IMR-90 (cell line): ENCODE results near the gene GSTT2B. TPM values are rescaled to one million over a fixed set of nuclear protein-coding genes. Genes with fewer than 3 reads are reported as not detected.

Experiments used
- ATAC-seq: fragments of 200-7000 bp; cut with Tn5 transposase; 2 replicates; pipeline ENCODE4 v1.9.1; 2020; ENCODE audit warnings: low read depth, mild to moderate bottlenecking, moderate library complexity
- BruUV-seq: library from RNA; stranded (reverse); fragments of 400-500 nt; replicated peaks from 2 replicates; lab custom pipeline; 2021; lab: Mats Ljungman, UMichigan
- CTCF ChIA-PET: fragments of 300-600 bp; formaldehyde crosslinking; extraction: SDS; loops from one replicate; lab custom pipeline; 2021; ENCODE audit warnings: antibody characterized with exemption; lab: Yijun Ruan, JAX
- POLR2A ChIA-PET: fragments of 300-600 bp; sonication (Branson Sonifier 250); formaldehyde crosslinking; loops from one replicate; lab custom pipeline; 2022; ENCODE audit warnings: antibody characterized with exemption; ENCODE audit not compliant: unreplicated experiment; lab: Charles Lee
- DNase-seq: peaks from one replicate; pipeline ENCODE4 v3.0.0; 2013
- H2AFZ ChIP-seq: replicated peaks from 2 replicates; pipeline ENCODE3; 2013; ENCODE audit warnings: low read length, mild to moderate bottlenecking; ENCODE audit not compliant: poor library complexity
- H2AK5ac ChIP-seq: 2 replicates; pipeline ENCODE4 v1.6.1; 2013; ENCODE audit warnings: low read depth, low read length, inconsistent platforms
- H2AK9ac ChIP-seq: replicated peaks from 2 replicates; pipeline ENCODE3; 2013; ENCODE audit warnings: mild to moderate bottlenecking, low read depth, low read length, moderate library complexity; ENCODE audit not compliant: poor library complexity
- H2BK120ac ChIP-seq: 2 replicates; pipeline ENCODE4 v1.6.1; 2013; ENCODE audit warnings: low read depth, low read length, inconsistent platforms
- H2BK15ac ChIP-seq: 3 replicates; pipeline ENCODE4 v1.6.1; 2013; ENCODE audit warnings: low read depth, low read length, inconsistent platforms
- H2BK20ac ChIP-seq: 2 replicates; pipeline ENCODE4 v1.6.1; 2013; ENCODE audit warnings: low read depth, mild to moderate bottlenecking, inconsistent platforms, low read length, moderate library complexity
- H2BK5ac ChIP-seq: 2 replicates; pipeline ENCODE4 v1.6.1; 2013; ENCODE audit warnings: mild to moderate bottlenecking, low read depth, low read length, inconsistent platforms; ENCODE audit not compliant: poor library complexity, severe bottlenecking
- H3K14ac ChIP-seq: replicated peaks from 2 replicates; pipeline ENCODE4 v1.6.1; 2013; ENCODE audit warnings: low read depth, low read length, inconsistent platforms
- H3K18ac ChIP-seq: 2 replicates; pipeline ENCODE4 v1.6.1; 2013; ENCODE audit warnings: low read depth, low read length, control low read depth
- H3K23ac ChIP-seq: 2 replicates; pipeline ENCODE4 v1.6.1; 2013; ENCODE audit warnings: low read depth, low read length, inconsistent platforms
- H3K27ac ChIP-seq: 2 replicates; pipeline ENCODE4 v1.5.1; 2013; ENCODE audit warnings: mild to moderate bottlenecking, control low read depth, low read length; ENCODE audit not compliant: insufficient read depth
- H3K27me3 ChIP-seq: 2 replicates; pipeline ENCODE4 v1.6.1; 2013; ENCODE audit warnings: low read length; ENCODE audit not compliant: control insufficient read depth, insufficient read depth
- H3K36me3 ChIP-seq: 2 replicates; pipeline ENCODE4 v1.6.1; 2013; ENCODE audit warnings: low read length, mixed read lengths; ENCODE audit not compliant: control insufficient read depth, insufficient read depth
- H3K4ac ChIP-seq: 2 replicates; pipeline ENCODE4 v1.6.1; 2013; ENCODE audit warnings: low read depth, low read length, inconsistent platforms
- H3K4me1 ChIP-seq: 2 replicates; pipeline ENCODE4 v1.6.1; 2013; ENCODE audit warnings: low read length, mixed read lengths; ENCODE audit not compliant: control insufficient read depth, insufficient read depth
- H3K4me2 ChIP-seq: 2 replicates; pipeline ENCODE4 v1.6.1; 2013; ENCODE audit warnings: low read depth, mild to moderate bottlenecking, control low read depth, low read length, moderate library complexity
- H3K4me3 ChIP-seq: 2 replicates; pipeline ENCODE4 v1.5.1; 2013; ENCODE audit warnings: low read depth, mild to moderate bottlenecking, control low read depth, low read length, moderate library complexity; ENCODE audit not compliant: insufficient read depth
- H3K56ac ChIP-seq: 2 replicates; pipeline ENCODE4 v1.6.1; 2013; ENCODE audit warnings: low read length, inconsistent platforms; ENCODE audit not compliant: insufficient read depth; ENCODE audit errors: extremely low read depth
- H3K79me1 ChIP-seq, 2 experiments: 2 replicates each; pipeline ENCODE4 v1.6.1; 2013; ENCODE audit warnings: low read length in 2 of 2, inconsistent platforms in 1 of 2, low read depth in 1 of 2
- H3K9ac ChIP-seq: 2 replicates; pipeline ENCODE4 v1.6.1; 2013; ENCODE audit warnings: low read depth, low read length, control low read depth
- H3K9me1 ChIP-seq: 2 replicates; pipeline ENCODE4 v1.6.1; 2013; ENCODE audit warnings: low read length, inconsistent platforms; ENCODE audit not compliant: insufficient read depth
- H3K9me3 ChIP-seq: 2 replicates; pipeline ENCODE4 v1.6.1; 2013; ENCODE audit warnings: low read length; ENCODE audit not compliant: control insufficient read depth, insufficient read depth
- H4K20me1 ChIP-seq: 2 replicates; pipeline ENCODE4 v1.6.1; 2013; ENCODE audit warnings: low read length, inconsistent platforms; ENCODE audit not compliant: insufficient read depth
- H4K5ac ChIP-seq: 2 replicates; pipeline ENCODE4 v1.6.1; 2013; ENCODE audit warnings: mild to moderate bottlenecking, low read depth, low read length, control low read depth
- H4K8ac ChIP-seq, 2 experiments: 2 replicates each; pipeline ENCODE4 v1.6.1; 2013; ENCODE audit warnings: low read depth in 2 of 2, low read length in 2 of 2, control low read depth in 1 of 2, inconsistent platforms in 1 of 2
- H4K91ac ChIP-seq: 2 replicates; pipeline ENCODE4 v1.6.1; 2013; ENCODE audit warnings: low read depth, low read length, inconsistent platforms; ENCODE audit not compliant: insufficient read depth
- CEBPB ChIP-seq: IDR thresholded peaks from 2 replicates; pipeline ENCODE4 v1.6.1; 2012; ENCODE audit warnings: low read depth, low read length, improper control_type of control experiment
- CHD1 ChIP-seq: IDR thresholded peaks from 2 replicates; pipeline ENCODE4 v1.6.1; 2012; ENCODE audit warnings: low read depth, low read length, improper control_type of control experiment
- MAFK ChIP-seq: IDR thresholded peaks from 2 replicates; pipeline ENCODE4 v1.6.1; 2012; ENCODE audit warnings: low read depth, low read length, improper control_type of control experiment
- MAZ ChIP-seq: IDR thresholded peaks from 2 replicates; pipeline ENCODE4 v1.6.1; 2012; ENCODE audit warnings: low read depth, mild to moderate bottlenecking, low read length, improper control_type of control experiment, moderate library complexity, borderline replicate concordance
- NFE2L2 ChIP-seq: fragments of 150-350 bp; IDR thresholded peaks from 2 replicates; pipeline ENCODE4 v1.6.1; 2016; ENCODE audit warnings: low read depth, mild to moderate bottlenecking, low read length
- POLR2A ChIP-seq: IDR thresholded peaks from 2 replicates; pipeline ENCODE4 v1.6.1; 2012; ENCODE audit warnings: mild to moderate bottlenecking, low read depth, low read length
- RAD21 ChIP-seq: IDR thresholded peaks from 2 replicates; pipeline ENCODE4 v1.6.1; 2012; ENCODE audit warnings: low read length, improper control_type of control experiment
- RCOR1 ChIP-seq: IDR thresholded peaks from 2 replicates; pipeline ENCODE4 v1.6.1; 2012; ENCODE audit warnings: mild to moderate bottlenecking, low read length, improper control_type of control experiment; ENCODE audit not compliant: insufficient replicate concordance
- RFX5 ChIP-seq: IDR thresholded peaks from 2 replicates; pipeline ENCODE4 v1.8.0; 2012; ENCODE audit warnings: low read depth, mild to moderate bottlenecking, low read length, moderate library complexity
- SMC3 ChIP-seq: fragments of 150-350 bp; IDR thresholded peaks from 2 replicates; pipeline ENCODE4 v1.6.1; 2016; ENCODE audit warnings: low read depth, mild to moderate bottlenecking, antibody characterized with exemption, low read length, moderate library complexity
- whole genome bisulfite sequencing, 2 experiments: methylation state at CpG; one replicate each; pipeline versions ENCODE4 v1.1.5 to v1.1.7; 2013; ENCODE audit warnings: missing lambda C conversion rate in 2 of 2; ENCODE audit not compliant: insufficient read length in 1 of 2; ENCODE audit errors: extremely low coverage in 2 of 2; 5-methylcytosine and 5-hydroxymethylcytosine counted together
- dilution Hi-C: fragments of 300-500 bp; cut with HindIII; formaldehyde crosslinking; loops from one replicate; pipeline ENCODE4 v1.14.3; 2018; ENCODE audit warnings: low sequenced_read_pairs; ENCODE audit not compliant: unreplicated experiment
- in situ Hi-C: fragments of 300-500 bp; cut with MboI; formaldehyde crosslinking; loops from 3 replicates; pipeline ENCODE4 v1.14.3; 2019; ENCODE audit warnings: low sequenced_read_pairs, inconsistent platforms, mixed read lengths
- intact Hi-C: fragments of 100-400 bp; cut with micrococcal nuclease; formaldehyde crosslinking; loops from 2 replicates; pipeline ENCODE4 v1.10.0; 2022
- polyA plus RNA-seq, 3 experiments: library from polyadenylated mRNA; depleted of rRNA; stranded (reverse); fragments of >200 nt; gene quantifications; 2 replicates each; pipeline ENCODE4 v1.2.3, GENCODE V29; 2012; ENCODE audit warnings: low replicate concordance in 1 of 3
- total RNA-seq: library from RNA; depleted of rRNA; stranded (reverse); fragments of >200 nt; gene quantifications from 2 replicates; pipeline ENCODE4 v1.2.3, GENCODE V29; 2012
- TF ChIP-seq, protein P1 (sequence below): fragments of 150-350 bp; IDR thresholded peaks from 2 replicates; pipeline ENCODE4 v1.6.1; 2016; ENCODE audit warnings: low read depth, mild to moderate bottlenecking, low read length, moderate library complexity, borderline replicate concordance
- TF ChIP-seq, protein P2 (sequence below): fragments of 150-350 bp; IDR thresholded peaks from 2 replicates; pipeline ENCODE4 v1.6.1; 2017; ENCODE audit warnings: mild to moderate bottlenecking, antibody characterized with exemption, low read length, low read depth
- TF ChIP-seq, protein P3 (sequence below): conservative IDR thresholded peaks from 2 replicates; pipeline ENCODE4 v1.5.1; 2012; ENCODE audit warnings: mild to moderate bottlenecking, low read depth, low read length, improper control_type of control experiment

Gene GSTT2B
- total and polyA plus RNA-seq, 2 of the 4 experiments (the other 2 are of a cell fraction): 15.1 to 77.0 TPM

DNA sequence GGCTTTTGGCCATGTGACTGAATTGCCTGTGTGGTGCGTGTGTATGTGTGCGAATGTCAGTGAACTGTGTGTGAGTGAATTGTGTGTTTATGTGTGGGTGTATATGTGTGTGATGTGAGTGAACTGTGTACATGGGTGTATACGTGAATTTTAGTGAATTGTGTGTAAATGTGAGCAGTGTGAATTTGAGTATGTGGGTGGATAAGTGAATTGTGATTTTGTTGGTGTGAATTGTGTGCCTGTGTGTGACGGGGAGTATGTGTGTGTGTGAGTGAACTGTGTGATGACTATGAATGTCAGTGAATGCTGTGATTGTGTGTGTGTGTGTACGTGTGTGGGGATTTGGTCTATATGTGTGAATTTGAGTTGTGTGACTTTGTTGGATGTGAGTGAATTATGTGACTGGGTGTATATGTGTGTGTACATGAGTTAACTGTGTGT lies 9.2 kb upstream of the GSTT2B start:
- TF ChIP-seq CEBPB (no peak), RAD21 (no peak), MAFK (no peak), NFE2L2 (no peak), CHD1 (no peak), RCOR1 (no peak), MAZ (no peak), RFX5 (no peak), SMC3 (no peak), POLR2A (no peak)
- TF ChIP-seq, protein P1, sequence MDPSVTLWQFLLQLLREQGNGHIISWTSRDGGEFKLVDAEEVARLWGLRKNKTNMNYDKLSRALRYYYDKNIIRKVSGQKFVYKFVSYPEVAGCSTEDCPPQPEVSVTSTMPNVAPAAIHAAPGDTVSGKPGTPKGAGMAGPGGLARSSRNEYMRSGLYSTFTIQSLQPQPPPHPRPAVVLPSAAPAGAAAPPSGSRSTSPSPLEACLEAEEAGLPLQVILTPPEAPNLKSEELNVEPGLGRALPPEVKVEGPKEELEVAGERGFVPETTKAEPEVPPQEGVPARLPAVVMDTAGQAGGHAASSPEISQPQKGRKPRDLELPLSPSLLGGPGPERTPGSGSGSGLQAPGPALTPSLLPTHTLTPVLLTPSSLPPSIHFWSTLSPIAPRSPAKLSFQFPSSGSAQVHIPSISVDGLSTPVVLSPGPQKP: no peak
- TF ChIP-seq, protein P2, sequence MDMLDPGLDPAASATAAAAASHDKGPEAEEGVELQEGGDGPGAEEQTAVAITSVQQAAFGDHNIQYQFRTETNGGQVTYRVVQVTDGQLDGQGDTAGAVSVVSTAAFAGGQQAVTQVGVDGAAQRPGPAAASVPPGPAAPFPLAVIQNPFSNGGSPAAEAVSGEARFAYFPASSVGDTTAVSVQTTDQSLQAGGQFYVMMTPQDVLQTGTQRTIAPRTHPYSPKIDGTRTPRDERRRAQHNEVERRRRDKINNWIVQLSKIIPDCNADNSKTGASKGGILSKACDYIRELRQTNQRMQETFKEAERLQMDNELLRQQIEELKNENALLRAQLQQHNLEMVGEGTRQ: no peak
- TF ChIP-seq, protein P3, sequence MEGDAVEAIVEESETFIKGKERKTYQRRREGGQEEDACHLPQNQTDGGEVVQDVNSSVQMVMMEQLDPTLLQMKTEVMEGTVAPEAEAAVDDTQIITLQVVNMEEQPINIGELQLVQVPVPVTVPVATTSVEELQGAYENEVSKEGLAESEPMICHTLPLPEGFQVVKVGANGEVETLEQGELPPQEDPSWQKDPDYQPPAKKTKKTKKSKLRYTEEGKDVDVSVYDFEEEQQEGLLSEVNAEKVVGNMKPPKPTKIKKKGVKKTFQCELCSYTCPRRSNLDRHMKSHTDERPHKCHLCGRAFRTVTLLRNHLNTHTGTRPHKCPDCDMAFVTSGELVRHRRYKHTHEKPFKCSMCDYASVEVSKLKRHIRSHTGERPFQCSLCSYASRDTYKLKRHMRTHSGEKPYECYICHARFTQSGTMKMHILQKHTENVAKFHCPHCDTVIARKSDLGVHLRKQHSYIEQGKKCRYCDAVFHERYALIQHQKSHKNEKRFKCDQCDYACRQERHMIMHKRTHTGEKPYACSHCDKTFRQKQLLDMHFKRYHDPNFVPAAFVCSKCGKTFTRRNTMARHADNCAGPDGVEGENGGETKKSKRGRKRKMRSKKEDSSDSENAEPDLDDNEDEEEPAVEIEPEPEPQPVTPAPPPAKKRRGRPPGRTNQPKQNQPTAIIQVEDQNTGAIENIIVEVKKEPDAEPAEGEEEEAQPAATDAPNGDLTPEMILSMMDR: no peak
- H3K56ac ChIP-seq: no peak overlapping the region
- H4K91ac ChIP-seq: no peak overlapping the region
- H3K4me1 ChIP-seq: no peaks in the 10 kb centered on the region
- H4K8ac ChIP-seq: no peak overlapping the region; a peak in 1 of 4 replicates
- H3K9me3 ChIP-seq: no peaks in the 10 kb centered on the region
- DNase-seq: no peak
- H3K23ac ChIP-seq: no peak overlapping the region
- in situ Hi-C loops (no loop called here), dilution Hi-C loops (no loop called here), intact Hi-C loops (no loop called here)
- H2AK9ac ChIP-seq: no peak overlapping the region
- H4K20me1 ChIP-seq: peaks cover 8% of the 10 kb centered on the region
- CTCF ChIA-PET: no interaction called here
- H3K27ac ChIP-seq: no peak overlapping the region
- no peak overlapping the region for H2BK120ac ChIP-seq
- peaks cover 21% of the 10 kb centered on the region for H3K36me3 ChIP-seq
- no peak overlapping the region for H2BK15ac ChIP-seq
- POLR2A ChIA-PET: interaction anchor here (0.6 kb wide), 1 partner anchor 113 kb away, joined by 3 read pairs; the partner anchor contains the start of gene SLC2A11
- H2AFZ ChIP-seq: no peak overlapping the region
- WGBS, 2 experiments: 88 to 100% methylated on average over 2 to 4 of the region's 5 CpGs
- no peak overlapping the region for H3K4me3 ChIP-seq
- peaks cover 9 to 23% of the 10 kb centered on the region in 2 experiments for H3K79me1 ChIP-seq
- no peaks in the 10 kb centered on the region for H3K27me3 ChIP-seq
- no peak overlapping the region for H3K14ac ChIP-seq
- no peak for ATAC-seq
- BruUV-seq: TSS peak; percentile 30
- H3K9ac ChIP-seq: no peak overlapping the region
- no peak overlapping the region for H3K4ac ChIP-seq
- H3K4me2 ChIP-seq: no peak overlapping the region
- H2AK5ac ChIP-seq: 0 out of 2 replicates have a peak overlapping the region, but pooled peaks have one; percentile 22
- no peak overlapping the region for H2BK20ac ChIP-seq
- H2BK5ac ChIP-seq: peak overlapping the region; percentile 44
- H3K18ac ChIP-seq: no peak overlapping the region
- H3K9me1 ChIP-seq: no peaks in the 10 kb centered on the region
- no peak overlapping the region for H4K5ac ChIP-seq
